Sciatic nerve (tissue), 2 donors: ENCODE measurements around the gene CHEK2. TPM values are rescaled to one million over a fixed set of nuclear protein-coding genes. Genes with fewer than 3 reads are reported as not detected.
A peak's percentile ranks its signal among the peaks of the same experiment; 100 is the strongest.
"Not testable (repeated sequence)": the region's sequence is repeated elsewhere in the genome, so short reads cannot be mapped to it uniquely, and the experiment has no call there.

Experiments used
- ATAC-seq: fragments of 200-7000 bp; cut with Tn5 transposase; one replicate; pipeline ENCODE4 v1.9.1; 2020; ENCODE audit warnings: mild to moderate bottlenecking, moderate library complexity
- DNase-seq: peaks from one replicate; pipeline ENCODE4 v3.0.0-alpha.2; 2020; ENCODE audit warnings: low spot score
- intact Hi-C: fragments of 100-400 bp; cut with DNase I; formaldehyde crosslinking; loops from one replicate; pipeline ENCODE4 v1.14.2; 2022
- total RNA-seq: library from RNA; stranded (reverse); fragmentation: NEBNext Ultra II Directional; extraction: Animal tissue kit (Norgen Biotek cat#: 25700); gene quantifications from one replicate; pipeline ENCODE4 v1.2.1, GENCODE V29; 2021
- donor health status: DM: no; HTN: no; CAD: no.
- donor health status: DM: no; HTN: no; CAD: no.

CHEK2 gene
- 29.3 TPM for total RNA-seq

DNA sequence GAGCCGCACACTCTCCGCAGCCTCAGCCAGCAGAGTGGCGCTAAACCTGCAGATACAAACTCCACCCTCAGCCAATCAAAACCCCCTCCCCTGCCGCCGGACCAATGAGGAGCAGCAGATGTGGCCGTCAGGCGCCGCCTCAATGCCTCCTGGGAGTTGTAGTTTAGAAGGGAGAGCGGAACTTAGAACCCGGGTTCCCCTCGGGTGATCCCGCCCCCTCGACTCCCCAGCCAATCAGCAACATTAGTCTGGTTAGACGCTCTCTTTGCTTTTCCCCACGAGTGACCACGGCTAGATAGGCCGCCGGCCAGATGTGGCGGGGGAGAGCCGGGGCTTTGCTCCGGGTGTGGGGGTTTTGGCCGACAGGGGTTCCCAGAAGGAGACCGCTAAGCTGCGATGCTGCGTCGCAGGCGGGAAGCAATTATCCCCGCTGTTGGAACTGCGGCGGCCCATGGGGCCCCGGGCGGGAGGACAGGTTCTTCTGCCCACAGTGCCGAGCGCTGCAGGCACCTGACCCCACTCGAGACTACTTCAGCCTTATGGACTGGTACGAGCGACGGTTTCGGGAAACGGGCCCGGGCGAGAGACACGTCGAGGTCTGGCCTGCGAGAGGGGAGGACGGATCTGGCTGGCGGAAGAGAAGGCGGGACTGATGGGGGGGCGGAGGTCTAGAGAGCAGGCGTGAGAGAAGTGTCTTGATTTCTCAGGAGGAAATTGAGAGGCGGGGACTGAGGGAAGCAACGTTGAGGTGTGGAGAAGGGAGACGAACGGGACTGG, at the start of gene CHEK2, which contains the start of gene HSCB:
CHEK2 (minus strand) TSS at position 36 of the 777 bp plus-strand sequence. CDS start 7,099 bp downstream, outside the sequence.
HSCB (plus strand) TSS at position 255 of the 777 bp plus-strand sequence; CDS start at position 312, 57 bp downstream.
- intact Hi-C loops, result no loop called here
- DNase-seq, result peak; percentile 99
- ATAC-seq, result peak; percentile 99

DNA sequence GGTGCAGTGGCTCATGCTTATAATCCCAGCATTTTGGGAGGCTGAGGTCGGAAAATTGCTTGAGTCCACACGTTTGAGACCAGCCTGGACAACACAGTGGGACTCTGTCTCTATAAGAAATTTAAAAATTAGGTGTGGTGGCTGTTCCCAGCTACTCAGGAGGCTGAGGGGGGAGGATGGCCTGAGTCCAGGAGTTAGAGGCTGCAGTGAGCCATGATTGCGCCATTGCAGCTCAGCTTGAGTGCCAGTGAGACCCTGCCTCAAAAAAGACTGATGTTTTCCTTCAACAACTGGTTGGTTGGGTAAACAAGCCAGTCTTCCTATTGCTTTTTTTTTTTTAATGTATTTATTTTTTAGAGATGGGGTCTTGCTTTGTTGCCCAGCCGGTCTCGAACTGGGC, 49.5 kb upstream of the CHEK2 start:
- intact Hi-C loops, result no loop called here
- DNase-seq, result no peak
- no peak for ATAC-seq

DNA sequence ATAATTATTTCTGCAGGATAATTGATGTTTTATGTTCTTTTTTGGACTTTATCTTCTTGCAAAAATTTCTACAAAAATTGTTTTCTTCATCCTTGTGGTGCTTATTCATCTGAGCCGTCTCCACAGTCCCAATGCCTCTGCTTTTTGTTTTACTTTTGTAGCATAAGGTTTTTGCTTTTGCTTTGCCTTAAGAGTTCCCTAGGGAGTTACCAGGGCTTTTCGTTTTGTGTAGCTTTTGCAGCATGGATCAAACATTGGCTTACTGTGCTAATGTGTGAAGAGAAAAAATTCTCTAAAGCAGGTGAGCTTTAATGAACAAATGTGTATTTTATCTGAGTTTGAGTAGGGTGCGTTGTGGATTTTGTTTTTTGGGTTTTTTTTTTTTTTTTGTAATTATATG, 47.0 kb upstream of the CHEK2 start:
- DNase-seq (no peak), ATAC-seq (no peak)
- intact Hi-C loops, result no loop called here

DNA sequence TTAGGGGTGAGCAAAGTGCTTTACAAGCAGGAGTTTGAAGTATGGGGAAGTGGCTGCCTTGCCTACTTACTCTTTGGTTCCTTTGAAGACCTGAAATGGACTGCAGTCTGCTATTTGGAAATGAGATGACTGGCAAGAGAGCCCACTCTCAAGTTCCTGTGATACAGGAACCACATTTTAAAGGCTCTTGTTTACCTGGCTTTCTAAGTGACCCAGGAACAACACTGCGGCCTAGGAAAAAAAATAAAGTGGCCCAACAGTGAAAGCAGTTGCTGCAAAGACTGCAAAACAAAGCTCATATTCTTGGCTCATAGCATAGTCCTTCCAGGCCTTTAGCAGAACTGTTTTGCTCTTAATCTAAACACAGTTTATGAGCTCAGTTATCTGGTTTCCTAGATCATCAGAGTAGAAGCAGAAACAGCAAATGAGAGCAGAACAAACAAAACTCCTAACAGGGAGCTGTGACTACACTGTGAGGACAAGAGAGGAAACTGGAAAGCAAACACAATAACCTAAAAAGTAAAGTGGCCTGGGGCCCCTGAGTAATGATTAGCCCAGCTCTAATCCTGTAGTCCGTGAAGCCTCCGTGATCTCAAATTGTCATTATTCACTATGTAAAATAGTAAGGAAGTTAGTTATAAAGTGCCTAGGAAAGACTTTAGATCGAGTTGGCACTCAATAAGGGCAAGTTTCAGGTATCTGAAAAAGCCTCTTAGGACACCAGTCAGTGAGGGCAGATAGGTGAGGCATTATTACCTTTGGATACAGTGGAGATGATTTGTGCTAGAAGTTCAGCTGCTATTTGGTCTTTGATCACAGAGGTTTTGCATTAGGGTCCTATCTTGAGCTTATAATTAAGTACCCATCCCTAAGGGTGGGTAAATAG, 42.4 kb upstream of the CHEK2 start:
- intact Hi-C loops, result no loop called here
- no peak for ATAC-seq
- DNase-seq, result no peak

DNA sequence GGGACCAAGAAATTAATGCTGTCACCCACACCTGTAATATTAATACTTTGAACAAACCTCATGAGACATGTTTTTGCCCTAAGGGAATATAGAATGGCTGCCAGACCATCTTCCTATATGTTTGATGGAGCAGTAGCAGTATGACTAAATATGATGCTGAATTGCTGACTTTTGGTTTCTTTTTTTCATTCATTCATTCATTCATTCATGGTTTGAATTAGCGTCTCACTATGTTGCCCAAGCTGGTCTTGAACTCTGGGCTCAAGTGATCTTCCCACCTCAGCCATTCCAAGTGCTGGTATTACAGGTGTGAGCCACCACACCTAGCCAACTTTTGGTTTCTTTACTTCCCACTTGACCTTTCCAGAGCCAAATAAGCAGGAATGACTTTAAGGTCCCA, 38.7 kb upstream of the CHEK2 start:
- intact Hi-C loops, result no loop called here
- ATAC-seq (no peak), DNase-seq (no peak)

DNA sequence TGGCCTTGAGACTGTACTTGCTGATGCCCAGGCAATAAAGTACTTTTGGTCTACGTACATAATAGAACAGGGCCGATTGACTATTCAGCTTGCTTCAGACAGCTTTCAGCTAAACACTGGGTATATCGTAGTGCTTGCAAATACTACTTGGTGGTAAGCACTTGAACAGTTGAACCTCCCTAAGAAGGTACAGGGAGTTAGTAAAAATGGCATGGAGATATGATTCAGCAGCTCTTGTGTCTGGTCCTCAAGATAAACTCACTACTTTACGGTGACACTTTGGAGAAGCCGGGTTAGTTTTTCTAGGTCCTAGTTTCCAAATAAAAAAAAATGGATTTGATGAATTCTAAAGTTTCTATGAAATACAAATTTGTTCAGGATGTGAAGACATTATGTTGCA, 38.2 kb upstream of the CHEK2 start:
- intact Hi-C loops, result no loop called here
- DNase-seq (no peak), ATAC-seq (no peak)

DNA sequence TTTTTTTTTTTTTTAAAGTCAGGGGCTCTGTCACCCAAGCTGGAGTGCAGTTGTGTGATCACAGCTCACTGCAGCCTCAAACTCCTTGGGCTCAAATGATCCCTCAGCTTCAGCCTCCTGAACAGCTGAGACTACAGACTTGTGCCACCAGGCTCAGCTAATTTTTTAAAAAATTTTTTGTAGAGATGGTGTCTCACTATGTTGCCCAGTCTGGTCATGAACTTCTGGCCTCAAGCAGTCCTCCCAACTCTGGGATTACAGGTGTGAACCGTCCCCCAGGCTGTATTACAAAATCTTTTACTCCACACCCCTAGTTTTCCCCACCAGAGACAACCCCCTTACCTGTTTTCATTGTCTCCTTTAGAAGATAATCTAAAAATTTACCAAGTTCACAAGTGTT, 32.8 kb upstream of the CHEK2 start:
- DNase-seq (no peak), ATAC-seq (no peak)
- intact Hi-C loops, result no loop called here

DNA sequence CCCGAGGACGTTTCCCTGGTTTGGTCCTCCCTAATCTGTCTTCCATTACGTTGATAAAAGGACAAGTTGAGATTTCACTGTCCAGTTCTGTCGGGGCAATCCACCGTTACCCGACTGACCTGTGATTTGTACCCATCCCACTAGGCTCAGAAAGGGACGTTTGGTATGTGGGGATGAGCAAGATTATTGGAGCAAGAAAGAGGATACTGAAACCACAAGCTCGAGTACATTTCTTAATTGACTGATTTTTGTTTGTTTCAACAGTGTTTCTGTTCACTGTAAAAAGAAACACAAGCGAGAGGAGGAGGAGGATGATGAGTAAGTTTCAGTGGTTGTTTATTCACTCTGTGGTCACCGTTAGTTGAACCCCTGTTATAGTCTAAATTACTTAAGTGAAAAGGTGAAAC, 31.8 kb upstream of the CHEK2 start:
- ATAC-seq (no peak), DNase-seq (no peak)
- intact Hi-C loops, result no loop called here

DNA sequence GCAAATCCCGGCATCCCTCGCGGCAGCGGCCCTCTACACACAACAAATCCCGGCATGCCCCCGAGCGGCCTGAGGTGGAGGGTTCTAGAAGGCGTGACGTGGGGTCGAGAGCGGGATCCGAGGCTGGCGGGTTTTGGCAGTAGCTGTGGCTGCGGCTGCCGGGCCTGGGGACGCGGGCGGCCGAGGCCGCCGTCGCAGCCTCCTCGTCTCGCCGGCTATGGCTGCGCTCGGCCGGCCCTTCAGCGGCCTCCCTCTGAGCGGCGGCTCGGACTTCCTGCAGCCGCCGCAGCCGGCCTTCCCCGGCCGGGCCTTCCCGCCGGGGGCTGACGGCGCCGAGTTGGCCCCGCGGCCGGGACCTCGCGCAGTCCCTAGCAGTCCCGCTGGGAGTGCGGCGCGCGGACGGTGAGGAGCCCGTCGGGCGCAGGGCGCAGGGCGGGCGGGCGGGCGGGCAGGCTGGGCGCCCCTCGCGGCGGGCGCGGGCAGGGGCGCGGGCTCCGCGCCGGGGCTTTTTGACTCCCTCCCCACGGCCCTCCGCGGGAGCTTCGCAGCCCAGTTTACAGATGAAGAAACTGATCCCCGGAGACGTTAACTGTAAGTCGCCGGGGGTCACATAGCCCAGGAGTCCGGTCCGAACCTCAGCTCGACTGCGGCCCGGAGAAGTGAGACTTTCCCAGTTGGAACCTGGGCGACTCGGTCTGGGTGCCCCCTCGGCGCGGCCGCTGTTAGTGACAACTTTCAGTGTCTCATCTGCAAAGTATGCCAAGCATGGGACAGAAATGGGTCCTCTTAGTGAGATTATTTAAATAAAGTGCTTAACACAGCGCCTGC, 31.2 kb upstream of the CHEK2 start, which contains the start of gene CCDC117:
CCDC117 (plus strand) TSS at position 63 of the 828 bp plus-strand sequence; CDS start at position 218, 155 bp downstream.
- ATAC-seq, result peak; percentile 99
- DNase-seq, result peak; percentile 97
- intact Hi-C loops, result no loop called here

DNA sequence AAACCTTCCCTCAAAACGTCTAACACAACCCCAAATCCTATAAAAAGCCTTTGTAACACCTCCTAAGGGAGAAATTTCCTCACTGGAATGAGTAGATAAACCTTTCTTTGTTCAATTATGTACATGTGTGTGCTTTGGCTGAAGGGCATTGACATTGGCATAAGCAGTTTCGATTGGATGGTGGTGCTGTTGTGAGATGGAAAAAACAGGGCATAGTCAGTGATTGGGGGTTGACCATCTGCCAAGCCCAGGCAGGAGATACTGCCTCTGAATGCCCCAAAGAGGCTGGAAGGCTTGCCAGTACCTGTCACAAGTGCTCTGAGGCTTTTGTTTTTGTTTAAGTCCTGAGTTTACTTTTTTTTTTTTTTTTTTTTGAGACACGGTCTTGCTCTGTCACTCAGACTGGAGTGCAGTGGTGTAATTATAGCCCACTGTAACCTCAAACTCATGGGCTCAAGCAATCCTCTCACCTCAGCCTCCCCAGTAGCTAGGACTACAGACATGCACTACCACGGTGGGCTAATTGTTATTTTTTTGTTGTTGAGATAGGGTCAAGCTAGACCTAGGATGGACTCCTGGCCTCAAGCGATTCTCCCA, 29.7 kb upstream of the CHEK2 start:
- DNase-seq (no peak), ATAC-seq (no peak)
- intact Hi-C loops, result no loop called here

DNA sequence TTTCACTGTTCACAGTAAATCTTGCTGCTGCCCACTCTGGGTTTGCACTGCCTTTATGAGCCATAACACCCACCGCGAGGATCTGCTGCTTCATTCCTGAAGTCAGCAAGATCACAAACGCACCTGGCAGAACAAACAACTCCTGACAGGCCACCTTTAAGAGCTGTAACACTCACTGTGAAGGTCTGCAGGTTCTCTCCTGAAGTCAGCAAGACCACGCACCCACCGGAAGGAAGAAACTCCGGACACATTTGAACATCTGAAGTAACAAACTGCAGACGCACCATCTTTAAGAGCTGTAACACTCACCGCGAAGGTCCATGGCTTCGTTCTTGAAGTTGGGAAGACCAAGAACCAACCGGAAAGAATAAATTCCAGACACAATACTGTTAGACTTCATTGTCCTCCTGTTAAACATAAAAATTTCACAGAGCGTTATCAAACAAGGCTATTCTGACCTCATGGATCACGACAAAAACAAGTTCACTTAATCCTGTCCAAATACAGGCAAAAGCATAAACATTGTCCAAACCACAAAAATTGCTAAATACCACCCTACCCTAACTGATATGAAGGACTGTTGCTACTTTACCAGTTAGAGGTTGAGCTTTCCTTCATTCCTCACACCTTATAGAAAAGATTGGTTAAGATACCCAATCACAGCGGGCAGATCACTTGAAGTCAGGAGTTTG, 27.9 kb upstream of the CHEK2 start:
- DNase-seq (no peak), ATAC-seq (no peak)
- intact Hi-C loops, result no loop called here

DNA sequence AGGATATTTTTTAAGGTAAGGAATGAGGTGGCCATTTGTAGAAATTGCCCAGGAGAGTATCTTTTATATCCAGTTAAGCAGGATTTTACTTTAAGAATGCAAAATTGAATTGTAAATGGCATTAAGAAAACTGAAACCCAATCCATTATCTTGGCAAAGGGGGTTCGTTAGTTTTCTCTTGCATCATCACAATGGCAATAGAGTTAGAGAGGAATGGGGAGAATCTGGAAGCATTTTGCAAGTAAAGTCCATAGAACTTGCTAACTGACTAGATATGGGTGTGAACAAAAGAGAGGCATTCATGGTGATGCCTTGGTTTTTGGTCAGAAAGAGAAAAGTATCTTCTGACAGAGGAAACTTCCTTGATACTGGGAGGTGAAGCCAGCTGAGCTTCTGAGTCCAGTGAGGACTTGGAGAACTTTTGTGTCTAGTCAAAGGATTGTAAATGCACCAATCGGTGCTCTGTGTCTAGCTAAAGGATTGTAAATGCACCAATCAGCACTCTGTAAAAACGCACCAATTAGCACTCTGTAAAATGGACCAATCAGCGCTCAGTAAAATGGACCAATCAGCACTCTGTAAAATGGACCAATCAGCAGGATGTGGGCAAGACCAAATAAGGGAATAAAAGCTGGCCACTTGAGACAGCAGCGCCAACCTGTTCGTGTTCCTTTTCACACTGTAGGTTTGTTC, 27.2 kb upstream of the CHEK2 start:
- ATAC-seq, result no peak
- no peak for DNase-seq
- intact Hi-C loops, result no loop called here

DNA sequence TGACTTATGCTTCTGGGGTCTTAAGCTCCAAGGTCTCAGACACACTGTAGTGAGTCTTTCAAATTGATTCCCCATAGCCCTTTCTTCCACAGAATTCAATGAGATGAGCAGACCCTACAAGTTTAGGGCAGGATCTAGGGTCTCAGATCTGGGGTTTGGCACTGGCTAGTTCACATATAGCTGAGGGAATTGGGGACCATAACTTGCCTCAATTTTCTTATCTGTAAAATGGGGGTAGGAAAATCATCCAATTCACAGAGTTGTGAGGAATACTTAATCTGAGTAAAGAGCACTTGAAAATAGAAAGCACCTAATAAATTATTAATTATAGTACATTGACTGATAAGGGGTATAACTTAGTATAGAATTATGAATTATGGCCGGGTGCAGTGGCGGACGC, 25.0 kb upstream of the CHEK2 start:
- DNase-seq (no peak), ATAC-seq (no peak)
- intact Hi-C loops, result no loop called here

DNA sequence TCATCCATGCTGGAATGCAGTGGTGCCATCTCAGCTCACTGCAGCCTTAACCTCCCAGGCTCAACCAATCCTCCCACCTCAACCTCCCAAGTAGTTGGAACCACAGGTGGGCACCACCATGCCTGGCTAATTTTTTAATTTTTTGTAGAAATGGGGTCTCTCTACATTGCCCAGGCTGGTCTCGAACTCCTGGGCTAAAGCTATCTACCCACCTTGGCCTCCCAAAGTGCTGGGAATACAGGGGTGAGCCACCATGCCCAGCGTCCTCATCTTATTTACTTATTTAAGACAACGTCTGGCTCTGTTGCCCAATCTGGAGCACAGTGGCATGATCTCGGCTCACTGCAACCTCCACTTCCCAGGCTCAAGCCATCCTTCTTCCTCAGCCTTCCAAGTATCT, 20.4 kb upstream of the CHEK2 start:
- intact Hi-C loops, DNase-seq, ATAC-seq: not testable (repeated sequence)

DNA sequence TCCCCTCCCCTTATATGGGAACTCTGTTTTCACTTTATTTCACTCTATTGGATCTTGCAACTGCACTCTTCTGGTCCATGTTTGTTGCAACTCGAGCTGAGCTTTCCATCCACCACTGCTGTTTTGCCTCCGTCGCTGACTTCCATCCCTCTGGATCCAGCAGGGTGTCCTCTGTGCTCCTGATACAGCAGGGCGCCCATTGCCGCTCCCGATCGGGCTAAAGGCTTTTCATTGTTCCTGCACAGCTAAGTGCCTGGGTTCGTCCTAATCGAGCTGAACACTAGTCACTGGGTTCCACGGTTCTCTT, 19.8 kb upstream of the CHEK2 start:
- DNase-seq, result no peak
- intact Hi-C loops, result no loop called here
- ATAC-seq, result no peak

DNA sequence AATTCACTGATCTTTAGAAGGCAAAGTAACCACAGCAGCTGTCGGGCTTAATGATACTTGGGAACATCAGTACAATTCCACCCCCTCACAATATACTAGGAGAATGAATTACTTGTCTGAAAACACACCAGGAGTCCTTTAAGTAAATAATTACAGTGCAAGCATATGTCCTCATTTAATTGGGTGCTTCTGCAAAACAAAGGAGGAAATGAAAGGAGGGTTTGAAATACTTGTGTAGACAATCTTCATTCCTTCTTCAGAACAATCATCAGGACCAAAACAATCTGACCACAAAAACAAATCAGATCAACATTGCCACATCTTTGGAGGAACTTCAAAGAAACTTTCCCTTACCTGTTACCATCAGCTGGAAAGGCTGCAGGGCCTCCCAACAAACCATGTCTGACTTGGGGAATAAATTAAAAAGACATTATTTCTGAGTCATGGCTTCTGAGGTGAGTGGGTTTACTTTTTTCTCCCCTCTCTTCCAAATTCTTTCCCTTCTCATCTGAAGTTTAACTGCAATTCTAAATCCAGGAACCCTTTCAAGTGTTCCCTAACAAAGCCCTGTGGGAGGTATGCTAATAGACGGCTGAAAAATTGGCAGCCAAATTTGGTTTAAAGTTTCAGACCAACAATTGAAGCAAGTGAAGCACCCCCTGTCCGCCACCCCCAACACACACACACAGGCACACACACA, 18.4 kb upstream of the CHEK2 start:
- ATAC-seq (no peak), DNase-seq (no peak)
- intact Hi-C loops, result no loop called here

DNA sequence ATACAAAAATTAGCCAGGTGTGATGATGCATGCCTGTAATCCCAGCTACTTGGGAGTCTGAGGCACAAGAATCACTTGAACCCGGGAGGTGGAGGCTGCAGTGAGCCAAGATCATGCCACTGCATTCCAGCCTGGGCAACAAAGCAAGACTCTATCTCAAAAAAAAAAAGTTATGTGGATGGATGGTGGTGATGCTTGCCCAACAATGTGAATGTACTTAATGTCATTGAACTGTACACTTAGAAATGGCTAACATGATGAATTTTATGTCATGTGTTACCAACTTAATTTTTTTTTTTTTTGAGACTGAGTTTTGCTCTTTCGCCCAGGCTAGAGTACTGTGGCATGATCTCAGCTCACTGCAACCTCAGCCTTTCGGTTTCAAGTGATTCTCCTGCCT, 12.9 kb upstream of the CHEK2 start:
- ATAC-seq, DNase-seq, intact Hi-C loops: not testable (repeated sequence)
